Measurements from ENCODE around the gene RASA4B. TPM values are rescaled to one million over a fixed set of nuclear protein-coding genes. Genes with fewer than 3 reads are reported as not detected.
"Not testable (repeated sequence)": the region's sequence is repeated elsewhere in the genome, so short reads cannot be mapped to it uniquely, and the experiment has no call there.

RASA4B gene
- total RNA-seq, 1 donor = 4.6 TPM

DNA sequence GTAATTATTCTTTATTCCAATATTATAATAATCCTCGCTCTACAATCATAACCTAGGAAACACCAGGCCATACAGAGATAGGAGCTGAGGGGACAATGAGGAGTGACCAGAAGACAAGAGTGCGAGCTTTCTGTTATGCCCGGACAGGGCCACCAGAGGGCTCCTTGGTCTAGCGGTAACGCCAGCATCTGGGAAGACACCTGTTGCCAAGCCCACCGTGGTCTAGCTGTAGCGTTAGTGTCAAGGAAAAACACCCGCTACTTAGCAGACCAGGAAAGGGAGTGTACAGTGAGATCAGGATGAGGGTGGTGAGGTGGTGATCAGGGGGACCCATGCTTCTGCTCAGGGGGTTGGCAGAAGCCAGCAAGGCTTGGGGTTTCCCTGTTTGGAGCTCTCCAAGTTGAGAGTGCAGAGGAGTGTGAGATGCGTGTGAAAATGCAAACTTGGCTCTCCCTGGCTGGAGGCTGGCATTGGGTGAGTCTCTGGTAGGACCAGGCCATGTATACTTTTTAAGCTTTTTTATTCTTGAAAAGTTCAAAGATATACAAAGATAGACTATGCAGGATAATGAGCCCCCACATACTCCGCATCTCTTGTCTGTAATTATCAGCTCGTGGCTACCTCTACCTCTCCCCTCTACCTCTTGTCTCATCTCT, 37.5 kb downstream of the RASA4B start:
- not testable (repeated sequence) for DNase-seq (ENCODE audit: low read depth); H3K4me3 ChIP-seq (ENCODE audit: low read depth, low read length)
- TF ChIP-seq, protein P1, sequence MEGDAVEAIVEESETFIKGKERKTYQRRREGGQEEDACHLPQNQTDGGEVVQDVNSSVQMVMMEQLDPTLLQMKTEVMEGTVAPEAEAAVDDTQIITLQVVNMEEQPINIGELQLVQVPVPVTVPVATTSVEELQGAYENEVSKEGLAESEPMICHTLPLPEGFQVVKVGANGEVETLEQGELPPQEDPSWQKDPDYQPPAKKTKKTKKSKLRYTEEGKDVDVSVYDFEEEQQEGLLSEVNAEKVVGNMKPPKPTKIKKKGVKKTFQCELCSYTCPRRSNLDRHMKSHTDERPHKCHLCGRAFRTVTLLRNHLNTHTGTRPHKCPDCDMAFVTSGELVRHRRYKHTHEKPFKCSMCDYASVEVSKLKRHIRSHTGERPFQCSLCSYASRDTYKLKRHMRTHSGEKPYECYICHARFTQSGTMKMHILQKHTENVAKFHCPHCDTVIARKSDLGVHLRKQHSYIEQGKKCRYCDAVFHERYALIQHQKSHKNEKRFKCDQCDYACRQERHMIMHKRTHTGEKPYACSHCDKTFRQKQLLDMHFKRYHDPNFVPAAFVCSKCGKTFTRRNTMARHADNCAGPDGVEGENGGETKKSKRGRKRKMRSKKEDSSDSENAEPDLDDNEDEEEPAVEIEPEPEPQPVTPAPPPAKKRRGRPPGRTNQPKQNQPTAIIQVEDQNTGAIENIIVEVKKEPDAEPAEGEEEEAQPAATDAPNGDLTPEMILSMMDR (IDR thresholded peaks at IDR 0.05; ENCODE audit: insufficient read depth, low read length) = peak; percentile 33

DNA sequence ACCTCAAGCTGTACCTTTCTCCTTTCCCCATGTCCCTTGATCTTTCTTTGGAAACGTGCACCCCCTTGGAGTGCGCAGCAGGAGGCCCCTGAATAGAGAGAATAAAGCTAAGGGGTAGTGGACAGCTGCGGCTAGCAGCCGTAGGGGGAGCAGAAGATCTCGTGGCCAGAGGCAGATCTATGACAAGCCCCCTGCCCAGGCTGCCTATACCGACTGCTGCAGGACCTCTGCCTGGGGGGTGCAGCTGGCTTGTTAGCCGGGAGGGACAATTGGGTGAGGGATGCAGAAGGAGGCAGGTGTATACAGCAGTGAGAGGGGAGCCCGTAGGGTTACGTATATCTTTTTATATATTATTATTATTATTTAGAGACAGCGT, 38.4 kb downstream of the RASA4B start:
- not testable (repeated sequence) for DNase-seq (ENCODE audit: low read depth); H3K4me3 ChIP-seq (ENCODE audit: low read depth, low read length)

DNA sequence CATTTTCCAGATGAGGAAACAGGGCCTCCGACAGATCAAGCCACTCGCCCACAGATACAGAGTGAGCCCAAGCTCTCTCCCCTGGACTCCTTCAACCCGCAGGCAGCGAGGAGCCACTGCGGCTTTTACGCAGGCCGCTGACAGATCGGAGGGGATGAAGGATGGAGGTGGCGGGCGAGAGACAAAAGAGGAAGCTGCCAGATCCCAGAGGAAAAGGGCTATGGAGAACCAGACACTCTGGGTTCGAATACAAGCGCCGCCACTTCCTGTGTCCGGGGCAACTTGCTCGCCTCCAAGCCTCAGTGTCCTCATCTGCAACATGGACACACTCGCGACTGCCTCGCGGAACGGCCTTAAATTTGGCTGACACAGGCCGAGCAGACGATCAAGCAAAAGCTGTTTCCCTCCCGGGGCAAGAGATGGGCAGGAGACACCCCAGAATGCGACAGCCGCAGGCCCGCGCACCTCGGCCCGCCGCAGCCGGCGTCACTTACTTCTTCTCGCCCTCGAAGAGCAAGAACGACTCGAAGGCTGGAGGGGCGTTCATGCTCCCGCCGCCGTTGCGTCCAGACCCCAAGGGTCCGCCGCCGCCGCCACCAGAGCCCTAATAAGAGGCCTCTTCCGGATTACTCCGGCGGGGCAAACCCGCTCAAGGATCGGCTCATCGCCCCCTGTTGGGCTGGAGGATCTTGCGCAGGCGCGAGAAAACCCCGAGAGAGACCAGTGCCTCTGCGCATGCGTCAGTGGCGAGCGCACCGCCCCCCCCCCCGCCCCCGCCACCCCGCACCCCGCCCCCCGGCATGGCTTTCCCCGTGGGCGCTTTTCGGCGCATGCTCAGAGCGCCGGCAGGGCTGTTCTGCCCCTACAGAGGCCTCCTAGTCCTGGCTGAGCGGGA, 39.0 kb downstream of the RASA4B start, which contains the start of gene POLR2J:
TSS of gene POLR2J (minus strand) at position 609 of the 895 bp plus-strand sequence. CDS start at position 547, 62 bp downstream.
- peak; percentile 85 for DNase-seq (ENCODE audit: low read depth)
- TF ChIP-seq, protein P1 (IDR thresholded peaks at IDR 0.05; ENCODE audit: insufficient read depth, low read length) = peak; percentile 49
- H3K4me3 ChIP-seq (ENCODE audit: low read depth, low read length) = peak within 1 kb of the TSS; percentile 50

DNA sequence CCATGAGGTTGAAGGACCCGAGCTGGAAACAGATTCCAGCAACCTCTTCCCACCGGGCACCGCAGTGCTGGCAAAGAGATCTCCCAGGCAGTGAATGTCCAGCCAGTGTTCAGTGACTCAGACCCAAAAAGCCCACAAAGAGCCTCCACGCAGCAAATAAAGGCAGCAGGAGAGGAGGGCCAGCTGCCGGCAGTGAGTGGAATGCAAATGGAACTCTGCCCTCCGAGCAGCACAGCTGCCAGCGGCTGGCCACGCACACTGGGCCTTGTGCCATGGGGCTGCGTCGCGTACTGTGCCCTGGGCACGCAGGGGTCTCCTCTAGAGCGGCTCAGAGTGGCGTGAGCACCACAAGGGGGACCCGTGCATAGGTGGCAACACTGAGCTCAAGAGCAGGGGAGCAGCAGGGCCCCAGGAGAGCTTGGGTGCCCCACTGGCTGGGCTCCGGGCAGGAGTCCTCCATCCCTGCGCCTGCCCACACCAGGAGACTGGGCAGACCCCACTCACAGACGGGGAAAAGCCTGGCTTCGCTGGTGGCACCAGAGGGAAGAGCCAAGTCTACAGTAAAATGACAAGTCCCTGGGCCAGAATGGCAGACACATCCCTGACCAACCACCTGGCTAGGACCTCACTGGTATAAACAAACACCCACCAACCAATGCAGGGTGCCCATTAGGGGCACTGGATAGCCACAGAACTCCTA, 42.7 kb downstream of the RASA4B start:
- H3K4me3 ChIP-seq (ENCODE audit: low read depth, low read length); DNase-seq (ENCODE audit: low read depth): not testable (repeated sequence)

DNA sequence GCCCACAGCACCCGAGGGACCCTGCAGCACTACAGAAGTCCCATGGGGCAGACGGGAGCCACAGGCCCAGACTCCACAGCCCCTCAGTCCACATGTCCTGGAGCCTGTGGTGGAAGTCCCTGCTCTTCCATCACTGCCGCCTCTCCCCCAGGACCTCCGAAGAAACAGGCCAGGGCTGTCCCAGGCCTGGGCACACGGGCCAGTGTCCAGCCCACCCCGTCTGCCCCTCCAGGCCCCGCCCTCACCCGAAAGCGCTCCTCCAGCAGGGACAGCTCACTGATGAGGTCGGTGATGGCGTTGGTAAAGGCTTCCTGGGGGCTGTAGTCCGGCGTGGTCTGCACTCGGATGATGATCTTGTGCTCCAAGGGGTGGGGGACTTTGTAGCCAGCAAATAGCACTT, 43.5 kb downstream of the RASA4B start:
- not testable (repeated sequence) for H3K4me3 ChIP-seq (ENCODE audit: low read depth, low read length); DNase-seq (ENCODE audit: low read depth)

DNA sequence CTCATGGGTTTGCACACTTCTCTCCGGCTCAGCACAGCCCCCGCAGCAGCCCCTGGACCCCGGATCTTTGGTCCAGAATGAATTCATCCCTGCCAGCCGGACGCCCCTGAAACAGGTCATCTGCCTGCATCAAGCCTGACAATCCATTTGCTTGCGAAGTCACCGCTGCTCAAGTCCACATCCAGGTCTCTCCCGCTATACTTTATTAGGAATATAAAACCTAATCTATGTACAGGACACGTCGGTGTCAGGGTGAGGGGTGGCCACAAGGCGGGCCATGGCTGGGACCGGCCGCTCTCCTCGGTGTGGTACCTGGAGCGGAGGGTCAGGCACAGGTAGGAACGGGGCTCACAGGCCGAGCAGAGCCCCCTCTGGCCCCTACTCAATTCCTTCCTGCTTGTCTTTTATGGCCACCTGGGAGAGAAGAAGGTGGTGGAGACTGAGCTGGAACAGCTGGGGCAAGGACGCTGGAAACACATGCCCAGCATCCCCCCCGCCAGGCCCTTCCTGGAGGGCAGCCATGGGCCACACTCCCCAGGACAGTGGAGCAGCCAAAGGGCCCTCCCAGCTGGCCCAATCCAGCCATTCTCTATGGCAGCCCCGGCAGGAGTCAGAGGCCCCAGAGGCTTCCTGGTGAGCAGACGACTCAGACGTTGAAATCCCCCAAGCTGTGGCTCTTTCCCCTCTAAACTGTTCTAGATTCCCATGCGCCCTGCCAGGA, 44.1 kb downstream of the RASA4B start:
- TF ChIP-seq, protein P1 (IDR thresholded peaks at IDR 0.05; ENCODE audit: insufficient read depth, low read length) = no peak
- H3K4me3 ChIP-seq (ENCODE audit: low read depth, low read length) = no peak overlapping the region
- DNase-seq (ENCODE audit: low read depth) = no peak

DNA sequence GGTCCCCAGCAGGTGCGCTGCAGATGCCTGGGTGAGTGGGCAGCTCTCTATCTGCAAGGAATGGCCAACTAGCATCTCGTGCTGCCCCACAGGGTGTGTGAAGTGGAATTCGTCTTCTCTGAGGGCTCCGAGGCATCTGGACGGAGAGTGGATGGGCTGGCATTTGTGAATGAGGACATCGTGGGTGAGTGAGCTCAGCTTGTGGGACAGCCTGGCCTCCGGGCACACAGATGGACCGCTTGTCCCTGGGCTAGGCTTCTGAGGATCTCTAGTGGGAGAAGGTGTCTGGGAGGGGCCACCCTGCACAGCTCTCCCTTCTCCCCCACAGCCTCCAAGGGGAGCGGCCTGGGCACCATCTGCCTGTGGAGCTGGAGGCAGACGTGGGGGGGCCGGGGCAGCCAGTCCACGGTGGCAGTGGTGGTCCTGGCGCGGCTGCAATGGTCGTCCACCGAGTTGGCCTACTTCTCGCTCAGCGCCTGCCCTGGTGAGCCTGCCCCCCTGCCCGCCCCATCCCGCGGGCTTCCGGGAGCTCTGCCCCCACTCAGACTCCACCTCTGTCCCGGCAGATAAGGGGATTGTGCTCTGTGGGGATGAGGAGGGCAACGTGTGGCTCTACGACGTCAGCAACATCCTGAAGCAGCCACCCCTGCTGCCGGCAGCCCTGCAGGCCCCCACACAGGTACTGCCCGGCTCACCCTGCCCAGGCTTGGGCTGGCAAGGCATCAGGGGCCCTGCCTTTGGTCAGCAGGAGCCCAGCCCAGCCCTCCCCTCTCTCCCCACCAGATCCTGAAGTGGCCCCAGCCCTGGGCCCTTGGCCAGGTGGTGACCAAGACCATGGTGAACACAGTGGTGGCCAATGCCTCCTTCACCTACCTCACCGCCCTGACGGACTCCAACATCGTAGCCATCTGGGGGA, 45.2 kb downstream of the RASA4B start:
- H3K4me3 ChIP-seq (ENCODE audit: low read depth, low read length) = no peak overlapping the region
- no peak for DNase-seq (ENCODE audit: low read depth)
- TF ChIP-seq, protein P1 (IDR thresholded peaks at IDR 0.05; ENCODE audit: insufficient read depth, low read length) = no peak
